NCI-H345 treated with DMSO at 0.1 percent for 48 hours (cell line): ENCODE data around the gene NFE2L1.
"Not testable (repeated sequence)": the region's sequence is repeated elsewhere in the genome, so short reads cannot be mapped to it uniquely, and the experiment has no call there.

Experiments used
- DNase-seq: peaks from one replicate; lab custom pipeline; 2025; ENCODE audit not compliant: unreplicated experiment; lab: John Stamatoyannopoulos, UW

The NFE2L1 gene

GRCh38 chr17:48022901-48023300, 25.3 kb upstream of the NFE2L1 start:
- no peak for DNase-seq

DNA sequence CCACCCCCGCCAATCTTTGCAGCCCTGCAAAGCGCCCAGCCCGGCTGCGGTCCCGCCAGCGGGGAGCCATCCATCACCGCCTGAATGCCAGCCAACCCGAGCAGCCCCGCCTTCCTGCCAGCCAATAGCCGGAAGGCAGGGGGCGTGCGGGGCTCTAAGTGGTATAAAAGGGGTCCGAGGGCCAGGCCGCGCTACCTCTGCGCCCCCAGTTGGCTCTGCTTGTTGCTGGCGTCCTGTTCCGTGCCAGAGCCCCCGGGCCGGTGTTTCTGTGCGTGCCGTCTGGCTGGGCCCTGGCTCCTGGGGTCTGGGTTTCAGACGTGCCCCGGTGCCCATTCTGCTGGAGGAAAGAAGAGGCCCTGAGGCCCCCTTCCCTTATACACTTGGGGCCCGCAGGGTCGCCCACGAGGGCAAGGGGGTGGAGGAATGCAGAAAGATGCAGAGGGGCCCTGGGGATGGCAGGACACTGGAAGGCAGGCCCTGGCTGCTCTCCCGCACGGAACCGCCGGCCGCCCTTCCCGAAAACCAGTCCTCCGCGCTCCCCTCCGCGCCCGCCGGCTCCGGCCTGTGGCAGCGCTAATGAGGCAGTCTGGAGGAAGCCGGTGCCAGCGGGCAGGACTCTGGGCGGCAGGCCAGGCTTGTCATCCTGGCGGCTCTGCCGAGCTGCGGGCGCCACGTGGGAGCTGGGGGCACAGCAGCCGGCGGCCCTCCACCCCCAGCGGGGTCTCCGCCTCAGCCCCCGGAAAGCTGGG, 24.6 kb upstream of the NFE2L1 start:
- DNase-seq, result peak; percentile 77

DNA sequence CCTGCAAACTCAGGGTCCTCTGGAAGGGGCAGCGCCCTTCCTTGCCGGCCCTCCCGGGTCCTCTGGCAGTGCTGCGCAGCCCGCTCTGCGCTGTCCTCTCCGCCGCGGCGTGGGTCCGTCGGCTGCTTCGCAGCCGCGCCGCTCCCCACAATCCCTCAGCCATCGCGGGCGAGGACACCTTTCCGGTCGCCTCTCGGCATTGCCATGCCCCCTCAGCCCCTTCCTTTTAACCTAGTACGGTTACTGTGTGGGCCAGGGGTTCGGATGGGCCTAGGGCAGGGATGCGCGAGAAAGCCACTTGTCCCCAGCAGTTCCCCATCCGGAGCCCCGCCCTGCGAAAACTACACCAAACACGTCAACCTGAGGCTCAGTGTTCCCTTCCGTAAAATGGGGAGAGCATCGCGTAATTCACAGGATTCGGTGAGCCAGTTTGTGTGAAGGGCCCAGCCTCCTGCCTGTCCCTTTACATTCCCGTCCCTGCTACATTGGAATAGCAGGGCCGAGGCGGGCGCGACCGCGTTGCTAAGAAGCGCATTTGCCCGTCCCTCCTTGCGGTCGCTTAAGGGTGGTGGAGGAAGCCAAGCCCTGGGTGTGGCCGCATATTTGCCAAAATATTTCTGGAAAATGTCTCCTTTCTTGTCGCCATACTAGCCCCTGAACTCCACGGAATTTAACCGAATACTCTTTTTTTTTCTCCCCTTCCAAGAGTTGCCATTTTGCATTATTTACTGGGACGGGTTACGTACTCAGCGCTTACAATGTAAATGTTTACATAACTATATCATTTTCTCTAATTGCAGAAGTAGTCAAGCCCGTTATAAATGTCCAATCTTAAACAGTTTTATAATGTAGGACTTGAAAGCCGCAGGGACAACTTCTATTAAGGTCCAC, 23.8 kb upstream of the NFE2L1 start:
- DNase-seq, result no peak

DNA sequence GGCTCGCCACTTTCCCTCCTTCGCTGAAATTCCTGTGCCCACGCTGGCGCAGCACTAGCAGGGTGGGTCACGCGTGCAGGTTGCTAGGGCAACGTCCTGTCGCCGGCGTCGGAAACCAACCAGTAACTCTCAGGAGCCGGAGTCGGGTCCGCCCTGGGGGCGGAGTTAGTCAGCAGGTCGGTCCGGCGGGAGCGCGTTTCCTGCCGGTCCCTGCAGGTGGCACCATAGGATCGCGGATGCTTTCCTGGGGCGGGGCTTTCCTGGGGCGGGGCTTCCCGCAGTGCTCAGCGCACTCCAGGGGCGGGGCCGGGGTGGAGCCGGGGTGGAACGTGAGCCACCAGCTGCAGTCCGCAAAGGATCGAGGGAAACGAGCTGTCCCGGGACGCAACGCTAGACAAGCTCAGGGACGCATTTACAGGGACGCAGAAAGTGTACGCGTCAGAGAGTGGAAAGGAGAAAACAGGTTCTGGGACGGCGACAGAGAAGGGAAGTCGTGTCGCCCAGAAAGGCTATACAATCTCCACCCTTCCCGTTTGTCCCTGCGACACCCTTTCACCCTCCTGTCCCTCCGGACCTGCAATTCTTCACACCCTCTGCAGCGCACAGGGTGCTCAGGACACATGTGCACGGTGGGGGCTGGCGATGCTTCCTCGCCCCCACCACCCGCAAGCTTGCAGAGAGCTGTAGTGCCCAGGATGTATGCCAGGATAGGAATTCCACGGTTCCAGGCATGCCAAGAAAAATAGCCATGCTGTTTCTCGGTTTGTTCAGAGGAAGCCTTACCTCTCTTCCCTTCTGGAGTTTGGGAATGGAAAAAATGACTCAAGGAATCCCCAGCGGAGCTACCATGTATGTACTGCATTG, 22.9 kb upstream of the NFE2L1 start:
- DNase-seq, result peak; percentile 90

DNA sequence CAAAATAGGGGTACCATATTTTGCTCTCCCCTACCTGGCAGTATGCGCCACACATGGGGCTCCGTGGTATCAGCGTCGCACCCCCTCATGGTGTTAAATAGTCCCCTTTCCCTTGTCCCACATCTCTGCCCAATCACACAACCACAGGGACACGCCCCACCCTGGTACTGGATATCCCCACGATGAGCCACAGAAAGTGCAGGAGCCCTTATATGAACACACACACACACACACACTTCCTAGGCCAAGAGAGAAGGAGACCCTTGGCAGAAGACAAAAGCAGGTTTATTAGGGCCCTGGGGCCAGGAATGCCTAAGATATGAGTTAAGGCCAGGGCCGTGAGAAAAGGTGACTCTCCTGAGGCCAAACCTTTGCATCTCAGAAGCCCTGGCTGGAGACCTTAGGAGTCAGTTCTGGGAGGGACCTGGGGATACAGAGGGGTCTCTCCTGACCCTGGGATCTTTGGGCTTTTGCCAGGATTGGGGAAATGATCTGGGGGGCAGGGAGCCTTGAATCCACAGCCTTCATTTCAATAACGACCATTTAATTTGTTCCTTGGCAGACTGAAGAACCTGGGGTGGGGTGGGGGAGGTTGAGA, 22.2 kb upstream of the NFE2L1 start:
- no peak for DNase-seq

DNA sequence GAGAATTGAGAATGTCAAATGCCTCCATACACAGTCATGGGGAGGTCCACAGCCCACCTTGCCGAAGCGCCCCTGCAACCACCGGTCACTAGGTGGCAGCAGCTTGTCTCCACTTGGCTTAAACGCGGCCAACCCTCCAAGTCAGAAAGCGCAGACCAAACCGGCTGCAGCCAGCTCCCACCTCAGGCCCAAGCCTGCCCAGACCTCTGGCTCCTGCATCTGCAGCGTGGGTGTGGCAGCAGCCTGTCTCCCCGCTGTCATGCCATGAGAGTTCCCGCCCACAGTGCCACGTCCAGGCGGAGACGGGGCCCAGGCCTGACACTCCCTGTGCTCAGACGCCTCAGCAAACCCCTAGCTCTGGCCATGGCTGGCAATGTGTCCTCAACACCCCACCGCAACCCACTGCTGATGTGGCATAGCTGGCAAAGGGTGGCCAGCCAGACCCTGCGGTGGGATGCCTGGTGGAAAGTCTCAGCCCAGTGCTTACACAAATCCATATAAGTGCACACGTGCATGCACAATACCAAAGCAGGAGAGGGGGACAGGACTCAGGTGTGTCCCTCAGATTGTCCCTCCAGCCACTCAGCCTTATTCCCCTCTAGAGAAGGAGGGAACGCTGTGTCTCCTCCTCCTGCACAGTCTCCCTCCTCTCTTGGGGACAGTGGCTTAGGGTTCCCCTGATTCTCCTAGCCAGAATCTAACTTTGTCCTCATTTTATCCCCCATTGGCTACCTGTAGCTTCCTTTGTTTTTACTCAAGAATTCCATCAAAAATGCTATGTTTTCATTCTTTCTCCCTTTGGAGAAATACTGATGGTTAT, 21.4 kb upstream of the NFE2L1 start:
- peak; percentile 60 for DNase-seq

- no peak for DNase-seq
Measured at GRCh38 chr17:48027322-48027981, 20.7 kb upstream of the NFE2L1 start.

DNA sequence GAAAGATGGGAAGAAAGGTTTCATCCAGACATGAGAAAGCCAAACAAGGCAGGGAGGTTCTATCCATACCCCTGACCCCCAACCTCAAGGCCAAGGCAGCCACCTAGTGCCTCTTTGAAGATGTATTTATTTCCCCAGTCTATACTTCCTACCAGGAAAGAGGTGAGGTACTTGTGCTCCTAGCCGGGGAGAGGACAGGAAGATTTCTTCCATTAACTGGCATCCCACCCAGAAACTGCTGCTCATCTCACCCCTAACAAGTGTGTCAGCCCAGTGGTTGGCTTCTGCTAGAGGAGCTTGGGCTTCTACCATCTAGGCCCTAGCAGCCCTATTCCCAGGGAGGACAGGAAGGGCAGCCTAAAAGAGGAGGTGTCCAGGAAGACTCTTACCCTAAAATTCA, 19.4 kb upstream of the NFE2L1 start:
- no peak for DNase-seq

DNA sequence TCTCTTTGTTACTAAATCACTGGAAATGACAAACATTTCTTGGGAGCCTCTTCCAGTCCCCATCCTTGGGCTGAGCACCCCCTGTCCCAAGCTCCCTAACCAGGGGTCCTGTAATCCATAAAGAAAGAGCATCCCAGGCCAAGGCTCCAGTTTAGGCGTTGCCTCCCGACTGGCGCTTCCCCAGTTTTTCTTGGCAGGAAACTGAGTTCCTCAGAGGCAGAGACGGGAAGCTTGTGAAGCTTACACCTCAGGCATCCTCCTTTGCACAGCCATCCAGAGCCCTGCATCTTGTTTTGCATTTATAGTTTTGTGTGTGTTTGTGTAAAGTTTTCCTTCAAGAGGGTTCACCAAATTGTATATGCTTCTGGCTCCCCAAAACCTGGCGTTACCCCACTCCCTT, 17.6 kb upstream of the NFE2L1 start:
- no peak for DNase-seq

GRCh38 chr17:48031966-48032365, 16.2 kb upstream of the NFE2L1 start:
- DNase-seq, result no peak

DNA sequence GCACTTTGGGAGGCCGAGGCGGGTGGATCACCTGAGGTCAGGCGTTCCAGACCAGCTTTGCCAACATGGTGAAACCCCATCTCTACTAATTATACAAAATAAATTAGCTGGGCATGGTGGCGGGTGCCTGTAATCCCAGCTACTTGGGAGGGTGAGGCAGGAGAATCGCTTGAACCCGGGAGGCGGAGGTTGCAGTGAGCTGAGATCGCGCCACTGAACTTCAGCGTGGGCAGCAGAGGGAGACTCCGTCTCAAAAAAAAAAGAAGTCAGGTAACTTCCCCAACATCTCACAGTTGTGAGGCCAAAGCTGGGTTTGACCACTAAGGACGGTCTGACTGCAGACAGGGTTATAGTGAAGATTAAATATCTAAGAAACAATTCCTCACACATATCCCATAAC, 13.4 kb upstream of the NFE2L1 start:
- DNase-seq, result not testable (repeated sequence)

DNA sequence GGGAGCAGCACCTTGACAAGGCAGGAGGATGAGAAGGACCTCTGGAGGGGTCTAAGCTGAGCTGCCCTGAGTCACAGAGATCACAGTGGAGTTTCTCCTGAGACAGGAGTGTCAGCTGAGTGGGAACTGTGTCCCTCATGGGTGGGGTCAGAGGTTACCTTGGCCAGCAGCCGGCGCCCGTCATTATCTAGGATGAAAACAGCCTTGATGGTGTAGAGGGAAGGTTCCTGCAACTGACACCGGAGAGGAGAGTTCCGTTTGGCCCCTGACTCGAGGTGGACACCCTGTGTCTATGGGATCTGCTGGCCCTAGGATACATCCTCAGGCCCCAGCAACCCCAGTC, 11.5 kb upstream of the NFE2L1 start:
- no peak for DNase-seq

DNA sequence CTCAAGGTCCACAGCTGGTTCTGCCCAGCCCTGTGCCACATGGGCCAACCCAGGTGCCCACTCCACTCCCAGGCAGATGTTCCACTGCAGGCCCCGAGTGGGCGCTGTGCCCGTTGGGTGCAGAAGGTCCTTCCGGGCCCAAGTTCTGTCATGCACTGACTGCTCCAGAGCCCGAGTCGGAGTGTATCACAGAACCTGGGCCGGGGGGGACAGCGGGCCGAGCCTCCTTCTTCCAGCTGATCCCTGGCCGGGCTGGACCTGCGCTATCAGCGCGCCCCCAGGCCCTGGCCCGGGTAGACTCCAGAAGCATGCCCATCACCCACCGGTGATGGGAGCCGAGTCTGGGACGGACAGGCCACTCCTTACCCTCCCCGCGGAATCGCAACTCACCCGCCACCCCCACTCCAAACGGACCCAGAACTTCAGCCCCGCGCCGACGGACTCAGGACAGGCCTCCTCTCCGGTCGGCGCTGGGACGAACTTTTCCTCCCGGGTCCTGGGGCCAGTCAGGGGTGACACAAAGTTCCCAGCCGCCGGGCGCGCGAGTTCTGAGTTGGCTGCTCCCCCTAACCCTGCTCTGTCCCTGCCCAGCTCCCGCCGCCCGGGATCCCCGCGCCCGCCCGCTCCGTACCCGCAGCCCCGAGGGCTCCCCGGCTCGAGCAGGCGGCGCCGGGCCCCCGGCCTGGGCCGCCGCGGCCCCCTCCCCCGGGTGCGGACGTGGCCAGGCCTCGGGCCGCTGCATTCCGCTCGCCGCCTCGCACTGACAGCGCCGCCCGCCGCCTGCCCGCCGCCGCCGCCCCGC, 10.9 kb upstream of the NFE2L1 start, which contains the start of gene COPZ2:
Gene COPZ2 (minus strand): TSS at position 762 of the 802 bp plus-strand sequence. CDS start 20 bp downstream, at position 742.
- no peak for DNase-seq

GRCh38 chr17:48037838-48038323, 10.3 kb upstream of the NFE2L1 start:
- DNase-seq, result no peak

DNA sequence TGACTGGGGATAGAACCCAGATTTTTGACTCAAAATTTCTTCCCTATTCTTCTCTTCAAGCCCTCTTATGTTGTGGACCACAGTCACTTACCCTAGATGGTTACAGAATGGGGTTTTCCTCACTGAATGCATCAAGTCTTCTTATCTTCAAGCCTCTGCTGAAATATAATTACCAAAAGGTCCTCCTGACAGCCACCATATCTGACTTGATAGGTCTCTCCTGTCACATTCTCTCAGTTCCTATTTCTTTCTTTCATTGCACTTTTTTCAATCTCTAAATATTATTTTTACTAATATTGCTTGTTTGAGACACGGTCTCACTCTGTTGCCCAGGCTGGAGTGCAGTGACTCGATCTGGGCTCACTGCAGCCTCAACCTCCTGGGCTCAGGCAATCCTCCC, 9.5 kb upstream of the NFE2L1 start:
- DNase-seq, result no peak

GRCh38 chr17:48043176-48043575, 5.0 kb upstream of the NFE2L1 start:
- no peak for DNase-seq

DNA sequence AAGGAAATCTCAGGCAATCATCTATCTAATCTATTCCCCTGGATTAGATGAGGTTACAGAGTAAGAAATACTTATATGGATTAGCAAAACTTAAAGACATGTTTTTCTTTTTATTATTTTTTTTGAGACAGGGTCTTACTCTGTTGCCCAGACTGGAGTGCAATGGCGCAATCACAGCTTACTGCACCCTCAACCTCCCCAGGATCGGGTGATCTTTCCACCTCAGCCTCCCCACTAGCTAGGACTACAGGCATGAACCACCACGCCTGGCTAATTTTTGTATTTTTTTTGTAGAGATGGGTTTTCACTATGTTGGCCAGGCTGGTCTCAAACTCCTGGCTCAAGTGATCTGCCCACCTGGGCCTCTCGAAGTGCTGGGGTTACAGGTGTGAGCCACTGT, 3.3 kb upstream of the NFE2L1 start:
- no peak for DNase-seq

- no peak for DNase-seq
Measured at GRCh38 chr17:48045316-48046001, 2.7 kb upstream of the NFE2L1 start.
